ENCODE results near the gene SPDEF.

Gene SPDEF

GRCh38 chr6:34517461-34517881, 38.7 kb downstream of the SPDEF start:
- no peak overlapping the region for H3K27ac ChIP-seq

GRCh38 chr6:34516391-34517324, 39.5 kb downstream of the SPDEF start:
- no peak overlapping the region for H3K27ac ChIP-seq
- TF ChIP-seq ZFX (IDR thresholded peaks at IDR 0.05; ENCODE audit: borderline replicate concordance) (no peak), CTCF (IDR thresholded peaks at IDR 0.05) (no peak)

More at GRCh38 chr6:34517461-34517881, 38.7 kb downstream of the SPDEF start:
- TF ChIP-seq ZFX (IDR thresholded peaks at IDR 0.05; ENCODE audit: borderline replicate concordance) (no peak), CTCF (IDR thresholded peaks at IDR 0.05) (no peak)

GRCh38 chr6:34515473-34516387, 40.4 kb downstream of the SPDEF start:
- H3K27ac ChIP-seq = no peak overlapping the region
- TF ChIP-seq ZFX (IDR thresholded peaks at IDR 0.05; ENCODE audit: borderline replicate concordance) (no peak), CTCF (IDR thresholded peaks at IDR 0.05) (no peak)

- H3K27ac ChIP-seq = no peak overlapping the region
- TF ChIP-seq ZFX (IDR thresholded peaks at IDR 0.05; ENCODE audit: borderline replicate concordance) (no peak), CTCF (IDR thresholded peaks at IDR 0.05) (no peak)
Measured at GRCh38 chr6:34514593-34515472, 41.3 kb downstream of the SPDEF start.

GRCh38 chr6:34514112-34514511, 42.0 kb downstream of the SPDEF start:
- H3K27ac ChIP-seq = no peak overlapping the region
- TF ChIP-seq ZFX (IDR thresholded peaks at IDR 0.05; ENCODE audit: borderline replicate concordance) (no peak), CTCF (IDR thresholded peaks at IDR 0.05) (no peak)

- no peak overlapping the region for H3K27ac ChIP-seq
- TF ChIP-seq ZFX (IDR thresholded peaks at IDR 0.05; ENCODE audit: borderline replicate concordance) (no peak), CTCF (IDR thresholded peaks at IDR 0.05) (no peak)
Measured at GRCh38 chr6:34513646-34514045, 42.5 kb downstream of the SPDEF start.

Data from 22Rv1 (cell line).